K562 (cell line): ENCODE measurements around the gene EFCAB7. TPM values are rescaled to one million over a fixed set of nuclear protein-coding genes. Genes with fewer than 3 reads are reported as not detected.

Experiments used
- ATAC-seq: fragments of 200-7000 bp; cut with Tn5 transposase; 3 replicates; pipeline ENCODE4 v1.9.1; 2020; ENCODE audit warnings: moderate library complexity
- BruUV-seq: library from RNA; stranded (reverse); fragments of 400-500 nt; replicated peaks from 2 replicates; lab custom pipeline; 2021; lab: Mats Ljungman, UMichigan
- CTCF ChIA-PET: fragments of 300-600 bp; formaldehyde crosslinking; extraction: SDS; loops from one replicate; lab custom pipeline; 2021; ENCODE audit warnings: low intra/inter-chr PET ratio; lab: Yijun Ruan, JAX
- POLR2A ChIA-PET: fragments of 300-600, 350-650 bp; sonication (Branson Sonifier 250); formaldehyde crosslinking; extraction: SDS; loops from one replicate; lab custom pipeline; 2021; ENCODE audit warnings: antibody characterized with exemption, inconsistent platforms; lab: Yijun Ruan, JAX
- DNase-seq, 4 experiments: peaks; one replicate each; pipeline versions ENCODE4 v3.0.0 to v3.0.0-alpha.2; 2011 to 2018; ENCODE audit warnings: low spot score in 3 of 4, mixed read lengths in 3 of 4; ENCODE audit errors: extremely low read depth in 1 of 4
- FAIRE-seq: peaks from 2 replicates; lab custom pipeline; 2011; peaks lifted over from hg19 to GRCh38; lab: Jason Lieb, UNC
- H2AFZ ChIP-seq: 2 replicates; pipeline ENCODE4 v1.6.0; 2011; ENCODE audit warnings: low read depth, low read length, control low read depth, inconsistent platforms
- H3K27ac ChIP-seq: fragments of 200-600 bp; 3 replicates; pipeline ENCODE4 v1.8.0; 2011; ENCODE audit warnings: low read depth, mild to moderate bottlenecking, control low read depth, inconsistent platforms, low read length, moderate library complexity, mixed read lengths; ENCODE audit errors: extremely low read depth
- H3K27me3 ChIP-seq, 2 experiments: fragments of 300-600 bp in 1 of 2; 2 replicates in 1 of 2; 3 replicates in 1 of 2; pipeline versions ENCODE4 v1.6.0 to v1.8.0; 2011; ENCODE audit warnings: inconsistent platforms in 2 of 2, low read length in 2 of 2, mild to moderate bottlenecking in 1 of 2, mixed read lengths in 1 of 2, moderate library complexity in 1 of 2; ENCODE audit not compliant: control insufficient read depth in 2 of 2, insufficient read depth in 2 of 2
- H3K36me3 ChIP-seq: fragments of 300-600 bp; 3 replicates; pipeline ENCODE4 v1.8.0; 2011; ENCODE audit warnings: mild to moderate bottlenecking, low read length, inconsistent platforms; ENCODE audit not compliant: control insufficient read depth, insufficient read depth
- H3K4me1 ChIP-seq, 2 experiments: fragments of 200-600 bp in 1 of 2; replicated peaks in 1 of 2; 2 replicates in 1 of 2; 3 replicates in 1 of 2; pipeline versions ENCODE4 v1.5.1 to v1.8.0; 2011; ENCODE audit warnings: inconsistent platforms in 2 of 2, low read length in 2 of 2, mild to moderate bottlenecking in 1 of 2, mixed read lengths in 1 of 2, moderate library complexity in 1 of 2; ENCODE audit not compliant: control insufficient read depth in 2 of 2, insufficient read depth in 2 of 2
- H3K4me2 ChIP-seq: 2 replicates; pipeline ENCODE4 v1.6.1; 2011; ENCODE audit warnings: low read length, control low read depth, inconsistent platforms, mixed read lengths; ENCODE audit not compliant: insufficient read depth
- H3K4me3 ChIP-seq: fragments of 200-600 bp; sonication (generic), shearing (Covaris generic); 2 replicates; pipeline ENCODE4 v1.5.1; 2016; ENCODE audit warnings: control low read depth, inconsistent platforms
- H3K79me2 ChIP-seq: fragments of 200-600 bp; 3 replicates; pipeline ENCODE4 v1.8.0; 2011; ENCODE audit warnings: low read length, inconsistent platforms; ENCODE audit not compliant: control insufficient read depth, insufficient read depth
- H3K9ac ChIP-seq, 2 experiments: 2 replicates each; pipeline versions ENCODE4 v1.6.0 to v1.6.1; 2011; ENCODE audit warnings: low read depth in 2 of 2, low read length in 2 of 2, control low read depth in 1 of 2, inconsistent platforms in 1 of 2, mild to moderate bottlenecking in 1 of 2, mixed read lengths in 1 of 2; ENCODE audit not compliant: insufficient read depth in 1 of 2
- H3K9me1 ChIP-seq: one replicate; pipeline ENCODE4 v1.6.0; 2011; ENCODE audit warnings: inconsistent platforms, mild to moderate bottlenecking, low read length, moderate library complexity; ENCODE audit not compliant: control insufficient read depth, insufficient read depth
- H3K9me3 ChIP-seq: replicated peaks from 2 replicates; pipeline ENCODE4 v1.5.1; 2011; ENCODE audit warnings: low read depth, low read length, inconsistent platforms; ENCODE audit not compliant: control insufficient read depth, insufficient read depth
- H4K20me1 ChIP-seq: replicated peaks from 2 replicates; pipeline ENCODE4 v1.6.1; 2011; ENCODE audit warnings: low read length, inconsistent platforms, mixed read lengths; ENCODE audit not compliant: control insufficient read depth, insufficient read depth
- CHD7 ChIP-seq: fragments of 200-600 bp; sonication (generic); IDR thresholded peaks from one replicate; pipeline ENCODE4 v1.6.1; 2012; ENCODE audit warnings: mild to moderate bottlenecking, low read depth, low read length, inconsistent platforms
- MBD1 ChIP-seq: fragments of 250-450 bp; sonication (Bioruptor Pico); IDR thresholded peaks from 2 replicates; pipeline ENCODE4 v1.8.0; 2022; ENCODE audit warnings: inconsistent platforms
- NFATC3 ChIP-seq: fragments of 450-650 bp; IDR thresholded peaks from 2 replicates; pipeline ENCODE4 v1.6.1; 2017; ENCODE audit warnings: mild to moderate bottlenecking
- NR3C1 ChIP-seq: sonication (generic); formaldehyde crosslinking; IDR thresholded peaks from 2 replicates; pipeline ENCODE4 v1.8.1; 2022; ENCODE audit warnings: missing genetic modification reagents
- WGBS: fragments of 100-300 bp; shearing (Covaris generic); methylation state at CpG from one replicate; pipeline ENCODE4 v1.1.6; 2016; ENCODE audit warnings: low coverage, mixed read lengths; ENCODE audit not compliant: insufficient coverage; ENCODE audit errors: missing lambda C conversion rate; 5-methylcytosine and 5-hydroxymethylcytosine counted together
- in situ Hi-C: fragments of 300-500 bp; cut with MboI; formaldehyde crosslinking; loops from 4 replicates; pipeline ENCODE4 v1.15.0; 2018; ENCODE audit warnings: inconsistent platforms, mixed read lengths
- intact Hi-C: fragments of 100-400 bp; cut with micrococcal nuclease; formaldehyde crosslinking; loops from 2 replicates; pipeline ENCODE4 v1.14.2; 2022
- polyA plus RNA-seq, 8 experiments: library from polyadenylated mRNA; depleted of rRNA in 4 of 8; stranded (reverse) in 5 of 8; unstranded in 3 of 8; fragments of >200 nt; fragmentation: Nextera tagmentation in 2 of 8; fragmentation: Illumina TruSeq in 1 of 8; extraction: Ambion mirVana in 2 of 8; extraction: Trizol in 1 of 8; gene quantifications; 2 replicates each; pipeline versions ENCODE4 v1.2.1 to v1.2.3, GENCODE V29; 2011 to 2014; ENCODE audit warnings: inconsistent platforms in 1 of 8, missing spikeins in 1 of 8
- total RNA-seq, 7 experiments: library from RNA; depleted of rRNA in 6 of 7; stranded (reverse); fragments of >200 nt in 6 of 7; fragmentation: Illumina TruSeq in 2 of 7; extraction: Trizol in 2 of 7; gene quantifications; 2 replicates each; pipeline versions ENCODE4 v1.2.1 to v1.2.3, GENCODE V29; 2011 to 2021; ENCODE audit warnings: low replicate concordance in 1 of 7
- TF ChIP-seq, protein P1 (sequence below): fragments of 250-450 bp; sonication (Bioruptor Pico); IDR thresholded peaks from 2 replicates; pipeline ENCODE4 v1.4.0; 2020

The EFCAB7 gene
- total and polyA plus RNA-seq, 9 of the 15 experiments (the other 6 are each of a cell fraction or from before 2014, with no cell fraction given): 3.2 to 7.6 (median 5.7) TPM

- DNase-seq (no peak), FAIRE-seq (no peak), ATAC-seq (no peak)
- no peaks in the 10 kb centered on the region for H3K79me2 ChIP-seq
- H3K9me1 ChIP-seq: no peaks in the 10 kb centered on the region
- intact Hi-C loops: loop anchor here (5.0 kb wide), 1 partner anchor 220 kb away; no protein-coding TSS in a partner anchor
- H3K27me3 ChIP-seq: no peaks in the 10 kb centered on the region
- H3K9me3 ChIP-seq: no peaks in the 10 kb centered on the region
- WGBS: 56% methylated on average over 2 of the region's 2 CpGs
- no peak overlapping the region for H3K4me2 ChIP-seq
- no peak overlapping the region for H2AFZ ChIP-seq
- H3K4me1 ChIP-seq: no peaks in the 10 kb centered on the region
- no peaks in the 10 kb centered on the region for H4K20me1 ChIP-seq
- no peak overlapping the region for H3K9ac ChIP-seq
- no peaks in the 10 kb centered on the region for H3K36me3 ChIP-seq
- no peak overlapping the region for H3K4me3 ChIP-seq
- in situ Hi-C loops: no loop called here
- BruUV-seq: no TSS peak
- H3K27ac ChIP-seq: no peak overlapping the region
- CTCF ChIA-PET: interaction anchor here (0.8 kb wide), 1 partner anchor 220 kb away, joined by 3 read pairs; no protein-coding TSS in a partner anchor
- POLR2A ChIA-PET: interaction anchor here (1.9 kb wide), 1 partner anchor 8 kb away, joined by 4 read pairs; no protein-coding TSS in a partner anchor
- TF ChIP-seq, protein P1, sequence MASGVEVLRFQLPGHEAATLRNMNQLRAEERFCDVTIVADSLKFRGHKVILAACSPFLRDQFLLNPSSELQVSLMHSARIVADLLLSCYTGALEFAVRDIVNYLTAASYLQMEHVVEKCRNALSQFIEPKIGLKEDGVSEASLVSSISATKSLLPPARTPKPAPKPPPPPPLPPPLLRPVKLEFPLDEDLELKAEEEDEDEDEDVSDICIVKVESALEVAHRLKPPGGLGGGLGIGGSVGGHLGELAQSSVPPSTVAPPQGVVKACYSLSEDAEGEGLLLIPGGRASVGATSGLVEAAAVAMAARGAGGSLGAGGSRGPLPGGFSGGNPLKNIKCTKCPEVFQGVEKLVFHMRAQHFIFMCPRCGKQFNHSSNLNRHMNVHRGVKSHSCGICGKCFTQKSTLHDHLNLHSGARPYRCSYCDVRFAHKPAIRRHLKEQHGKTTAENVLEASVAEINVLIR (CRISPR knock-in tag): no peak
- no peak for TF ChIP-seq CHD7
- TF ChIP-seq NFATC3: no peak
- no peak for TF ChIP-seq MBD1 (CRISPR knock-in tag)
- no peak for TF ChIP-seq NR3C1 (CRISPR knock-in tag)
Observed at GRCh38 chr1:63537006-63537405, 13.7 kb downstream of the EFCAB7 start.
